ENCODE measurements around the gene FAM241B.

GRCh38 chr10:69661414-69662172, 31.5 kb downstream of the FAM241B start:
- TF ChIP-seq CTCF (IDR thresholded peaks at IDR 0.05 in 4 of 5, conservative IDR thresholded peaks at IDR 0.05 in 1 of 5) (no peak), POLR2A (IDR thresholded peaks at IDR 0.05) (no peak)

Data from gastrocnemius medialis (tissue), 4 donors.